Neutrophil (primary cell): ENCODE results near the gene NEO1.

ENCODE experiments used
- H3K27ac ChIP-seq: fragments of 200-600 bp; sonication (generic); 2 replicates; pipeline ENCODE4 v1.5.1; 2016; ENCODE audit warnings: mild to moderate bottlenecking, moderate library complexity
- H3K27me3 ChIP-seq: fragments of 200-600 bp; sonication (generic); 2 replicates; pipeline ENCODE4 v1.6.0; 2016; ENCODE audit warnings: mild to moderate bottlenecking
- H3K36me3 ChIP-seq: fragments of 200-600 bp; sonication (generic); 2 replicates; pipeline ENCODE4 v1.5.1; 2017
- H3K4me1 ChIP-seq, 2 experiments: fragments of 200-600 bp in 1 of 2; sonication (generic) in 1 of 2; 1 replicate in 1 of 2; 2 replicates in 1 of 2; pipeline versions ENCODE4 v1.5.1 to v1.6.1; 2013 to 2016; ENCODE audit warnings: low read depth in 1 of 2, low read length in 1 of 2, mild to moderate bottlenecking in 1 of 2, moderate library complexity in 1 of 2; ENCODE audit not compliant: control insufficient read depth in 1 of 2, insufficient read depth in 1 of 2
- H3K4me3 ChIP-seq, 2 experiments: fragments of 200-600 bp in 1 of 2; sonication (generic) in 1 of 2; 1 replicate in 1 of 2; 2 replicates in 1 of 2; pipeline ENCODE4 v1.5.1; 2013 to 2016; ENCODE audit warnings: low read depth in 1 of 2, low read length in 1 of 2, mild to moderate bottlenecking in 1 of 2, moderate library complexity in 1 of 2
- H3K9me3 ChIP-seq: fragments of 200-600 bp; sonication (generic); 2 replicates; pipeline ENCODE4 v1.5.1; 2016
- CTCF ChIP-seq: fragments of 200-600 bp; sonication (generic); IDR thresholded peaks from 2 replicates; pipeline ENCODE4 v1.5.1; 2016; ENCODE audit warnings: antibody characterized with exemption

Gene NEO1

GRCh38 chr15:73346735-73347312 lies 294.6 kb downstream of the NEO1 start:
- TF ChIP-seq CTCF: no peak
- Histone ChIP-seq H3K27me3 (peaks cover 14% of the 10 kb centered on the region), H3K4me3 (no peak overlapping the region), H3K4me1 (no peaks in the 10 kb centered on the region), H3K36me3 (no peaks in the 10 kb centered on the region), H3K27ac (no peak overlapping the region), H3K9me3 (no peaks in the 10 kb centered on the region)

DNA sequence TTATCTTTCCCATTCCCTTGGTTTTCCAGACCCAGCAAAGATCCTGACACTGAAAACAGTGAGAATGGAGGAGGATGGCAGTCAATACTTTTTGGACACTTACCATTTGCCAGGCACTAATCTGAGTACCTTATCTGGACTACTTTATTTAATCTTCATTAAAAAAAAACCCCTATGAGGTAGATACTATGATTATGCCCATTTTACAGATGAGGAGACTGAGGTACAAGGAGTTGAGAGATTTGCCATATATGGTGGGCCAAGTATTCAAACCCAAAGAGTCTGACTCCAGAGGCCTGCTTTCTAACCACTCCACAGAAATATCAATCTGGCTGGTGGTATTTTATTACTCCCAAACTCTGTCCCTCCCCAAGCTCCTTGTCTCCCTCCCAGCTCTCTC lies 296.9 kb downstream of the NEO1 start:
- TF ChIP-seq CTCF: no peak
- Histone ChIP-seq H3K27ac (no peak overlapping the region), H3K9me3 (no peaks in the 10 kb centered on the region), H3K27me3 (peaks cover 31% of the 10 kb centered on the region), H3K4me1 (no peaks in the 10 kb centered on the region), H3K4me3 (no peak overlapping the region), H3K36me3 (no peaks in the 10 kb centered on the region)

DNA sequence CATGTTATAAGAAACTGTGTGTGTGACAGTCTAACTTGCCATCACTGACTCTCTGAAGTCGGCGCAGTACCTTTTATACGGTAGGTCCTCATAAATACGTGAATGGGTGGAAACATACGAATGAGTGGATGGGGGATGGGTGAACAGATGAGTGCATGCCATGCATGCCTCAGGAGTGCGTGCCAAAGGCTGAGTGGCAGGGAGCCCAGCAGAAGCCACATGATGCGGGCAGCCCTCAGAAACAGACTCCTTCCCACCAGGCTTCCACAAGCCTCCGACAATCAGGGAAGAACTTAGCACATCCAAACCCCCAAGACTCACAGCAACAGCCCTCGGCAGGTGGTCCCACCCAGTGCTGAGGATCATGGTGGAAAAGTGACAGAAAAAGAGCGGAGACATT lies 299.8 kb downstream of the NEO1 start:
- Histone ChIP-seq H3K4me1 (no peaks in the 10 kb centered on the region), H3K36me3 (no peaks in the 10 kb centered on the region), H3K27ac (no peak overlapping the region), H3K4me3 (no peak overlapping the region), H3K27me3 (peaks cover 57% of the 10 kb centered on the region), H3K9me3 (no peaks in the 10 kb centered on the region)
- TF ChIP-seq CTCF: no peak

DNA sequence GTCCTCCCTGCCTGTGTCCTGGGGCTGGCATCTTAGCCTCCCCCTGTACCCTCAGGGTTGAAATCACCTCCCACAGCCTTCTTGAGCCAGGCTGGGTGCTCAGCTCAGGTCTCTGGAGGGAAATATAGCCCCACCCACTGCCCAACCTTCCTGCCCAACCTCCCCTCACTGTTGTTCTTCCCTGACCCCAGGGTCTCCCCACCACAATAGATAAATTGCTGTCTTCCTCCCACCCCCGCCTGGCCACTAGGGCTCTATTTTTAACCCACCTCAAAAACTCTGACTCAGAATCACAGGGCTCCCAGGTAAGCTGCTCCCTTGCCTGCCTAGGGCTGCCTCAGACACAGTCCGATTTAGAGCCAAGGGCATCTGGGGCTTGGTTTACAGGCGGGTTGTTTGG lies 301.5 kb downstream of the NEO1 start:
- Histone ChIP-seq H3K27me3 (peaks cover 67% of the 10 kb centered on the region), H3K36me3 (no peaks in the 10 kb centered on the region), H3K9me3 (no peaks in the 10 kb centered on the region), H3K27ac (no peak overlapping the region), H3K4me3 (no peak overlapping the region), H3K4me1 (no peaks in the 10 kb centered on the region)
- TF ChIP-seq CTCF: no peak

GRCh38 chr15:73354241-73354640 lies 302.0 kb downstream of the NEO1 start:
- H3K27ac ChIP-seq: no peak overlapping the region
- no peak for TF ChIP-seq CTCF
- no peaks in the 10 kb centered on the region for H3K4me1 ChIP-seq
- H3K9me3 ChIP-seq: no peaks in the 10 kb centered on the region
- H3K4me3 ChIP-seq: no peak overlapping the region
- no peaks in the 10 kb centered on the region for H3K36me3 ChIP-seq
- peaks cover 72% of the 10 kb centered on the region for H3K27me3 ChIP-seq
